HG02840 (cell line): Measurements from ENCODE around the gene TSC22D4.

Experiments
- ATAC-seq: cut with Tn5 transposase; IDR thresholded peaks from one replicate; pipeline ENCODE4 v1.9.1; 2021; ENCODE audit warnings: mild to moderate bottlenecking, moderate library complexity, moderate number of reproducible peaks; ENCODE audit not compliant: unreplicated experiment, low FRiP score

Gene TSC22D4

DNA sequence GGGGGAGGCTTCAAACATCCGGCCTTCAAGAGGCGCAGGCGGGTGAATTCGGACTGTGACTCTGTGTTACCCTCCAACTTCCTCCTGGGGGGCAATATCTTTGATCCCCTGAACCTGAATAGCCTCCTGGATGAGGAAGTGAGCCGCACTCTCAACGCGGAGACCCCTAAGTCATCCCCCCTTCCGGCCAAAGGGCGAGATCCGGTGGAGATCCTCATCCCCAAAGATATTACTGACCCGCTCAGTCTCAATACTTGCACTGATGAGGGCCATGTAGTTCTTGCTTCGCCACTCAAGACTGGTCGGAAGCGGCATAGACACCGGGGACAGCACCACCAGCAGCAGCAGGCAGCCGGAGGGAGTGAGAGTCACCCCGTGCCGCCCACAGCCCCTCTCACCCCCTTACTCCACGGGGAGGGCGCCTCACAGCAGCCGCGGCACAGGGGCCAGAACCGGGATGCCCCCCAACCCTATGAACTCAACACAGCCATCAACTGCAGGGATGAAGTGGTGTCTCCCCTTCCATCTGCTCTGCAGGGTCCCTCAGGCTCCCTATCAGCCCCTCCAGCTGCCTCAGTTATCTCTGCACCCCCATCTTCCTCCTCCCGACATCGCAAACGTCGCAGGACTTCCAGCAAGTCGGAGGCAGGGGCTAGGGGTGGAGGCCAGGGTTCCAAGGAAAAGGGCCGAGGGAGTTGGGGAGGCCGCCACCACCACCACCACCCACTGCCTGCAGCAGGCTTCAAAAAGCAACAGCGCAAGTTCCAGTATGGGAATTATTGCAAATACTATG, 48.3 kb downstream of the TSC22D4 start:
- no peak for ATAC-seq

DNA sequence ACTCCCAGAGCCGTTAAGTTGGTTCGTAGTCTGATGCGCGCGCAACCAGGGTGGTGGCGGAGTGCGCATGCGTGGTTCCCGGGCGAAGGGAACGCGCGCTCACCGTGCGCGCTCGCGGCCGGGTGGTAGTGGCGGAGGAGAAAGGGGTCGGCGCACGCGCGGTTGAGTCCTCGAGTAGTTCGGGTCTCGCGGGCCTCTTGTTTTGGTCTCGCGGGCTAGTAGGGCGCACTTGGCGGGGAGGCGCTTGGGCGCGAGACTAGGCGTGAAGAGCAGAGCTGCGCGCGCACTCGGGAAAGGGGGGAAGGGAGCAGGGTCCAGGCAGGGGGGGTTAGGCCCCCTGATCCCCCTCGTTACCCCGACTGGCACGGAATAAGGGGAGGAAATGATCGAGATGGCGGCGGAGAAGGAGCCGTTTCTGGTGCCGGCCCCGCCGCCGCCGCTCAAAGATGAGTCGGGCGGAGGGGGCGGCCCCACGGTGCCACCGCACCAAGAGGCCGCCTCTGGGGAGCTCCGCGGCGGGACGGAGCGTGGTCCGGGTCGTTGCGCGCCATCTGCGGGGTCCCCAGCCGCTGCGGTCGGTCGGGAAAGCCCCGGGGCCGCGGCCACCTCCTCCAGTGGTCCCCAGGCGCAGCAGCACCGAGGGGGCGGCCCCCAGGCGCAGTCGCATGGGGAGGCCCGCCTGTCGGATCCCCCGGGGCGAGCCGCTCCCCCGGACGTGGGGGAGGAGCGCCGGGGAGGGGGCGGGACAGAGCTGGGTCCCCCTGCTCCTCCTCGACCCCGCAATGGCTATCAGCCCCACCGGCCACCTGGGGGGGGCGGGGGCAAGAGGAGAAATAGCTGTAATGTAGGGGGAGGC, 49.1 kb downstream of the TSC22D4 start, which contains the start of gene MEPCE:
Gene MEPCE, plus strand, starts transcription at position 195 of the 856 bp plus-strand sequence. Its CDS starts 188 bp downstream, at position 383.
- peak; percentile 45 for ATAC-seq

DNA sequence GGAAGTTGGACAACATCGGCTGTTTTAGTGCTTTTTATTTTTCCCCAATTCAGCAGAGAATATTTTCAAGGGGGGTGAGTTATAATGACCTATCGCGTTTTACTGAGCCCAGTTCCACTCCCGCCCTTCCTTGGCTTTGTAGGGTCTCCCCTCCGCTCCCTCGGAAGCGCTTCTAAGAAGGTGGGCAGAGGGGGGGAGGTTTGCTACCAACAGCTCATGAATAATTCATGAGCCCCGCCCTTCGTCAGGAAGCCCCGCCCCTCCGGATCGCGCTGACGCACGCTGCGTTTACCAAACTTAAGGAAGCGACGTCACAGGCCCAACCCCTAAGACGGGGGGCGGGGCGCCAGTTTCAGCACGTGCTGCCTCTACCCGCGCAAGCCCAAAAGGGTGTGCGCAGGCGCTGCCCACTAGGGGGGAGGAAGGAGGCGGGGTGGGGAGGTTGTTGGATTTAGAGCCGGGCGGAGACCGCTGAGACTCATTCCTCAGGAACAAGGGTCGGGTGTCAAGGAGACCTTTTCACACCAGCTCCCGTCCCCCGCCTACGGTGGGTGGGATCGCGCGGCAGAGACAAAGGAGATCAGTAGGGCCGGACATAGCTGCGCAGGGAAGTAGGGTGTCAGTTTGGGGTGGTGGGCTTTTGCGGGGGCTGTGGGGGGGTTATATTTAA, 49.9 kb downstream of the TSC22D4 start:
- peak; percentile 54 for ATAC-seq

DNA sequence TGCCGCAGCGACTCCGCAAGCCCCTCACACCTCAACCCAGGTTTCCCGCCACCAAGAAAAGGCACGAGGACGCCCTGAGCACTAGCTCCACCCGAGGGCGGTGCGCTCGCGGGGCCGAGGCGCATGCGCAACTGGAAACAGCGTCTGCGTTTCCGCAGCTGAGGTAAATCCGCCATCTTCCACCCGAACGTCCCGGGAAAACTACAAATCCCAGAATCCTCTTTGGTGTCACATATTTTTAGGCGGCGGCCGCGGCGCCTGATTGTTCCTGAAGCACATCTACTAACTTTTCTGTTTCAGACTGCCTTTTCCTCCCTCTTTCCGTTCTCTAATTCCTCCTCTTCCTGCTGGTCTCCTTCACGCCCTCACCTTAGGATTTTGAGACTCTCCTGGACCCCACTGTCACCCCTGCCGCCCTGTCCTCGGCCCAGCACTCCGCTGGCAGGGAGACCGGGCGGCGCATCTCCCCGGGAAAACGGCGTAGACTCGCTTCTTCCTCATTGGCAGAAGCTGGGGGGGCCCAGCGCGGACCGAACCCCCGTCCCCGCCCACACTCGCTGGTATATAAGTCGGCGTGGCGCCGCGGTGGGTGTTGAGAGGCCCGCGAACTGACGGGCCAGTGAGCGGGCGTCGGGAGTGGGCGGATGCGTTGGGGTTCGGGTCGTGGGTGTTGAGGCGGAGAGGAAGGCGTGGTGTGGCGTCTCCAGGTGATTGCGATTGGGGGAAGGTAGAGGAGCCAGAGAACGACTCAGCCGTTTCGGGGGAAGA, 50.6 kb downstream of the TSC22D4 start, which contains the start of gene ZCWPW1:
Gene ZCWPW1, minus strand, starts transcription at position 505 of the 768 bp plus-strand sequence. CDS start 8,054 bp downstream, outside the sequence.
- ATAC-seq = peak; percentile 38

DNA sequence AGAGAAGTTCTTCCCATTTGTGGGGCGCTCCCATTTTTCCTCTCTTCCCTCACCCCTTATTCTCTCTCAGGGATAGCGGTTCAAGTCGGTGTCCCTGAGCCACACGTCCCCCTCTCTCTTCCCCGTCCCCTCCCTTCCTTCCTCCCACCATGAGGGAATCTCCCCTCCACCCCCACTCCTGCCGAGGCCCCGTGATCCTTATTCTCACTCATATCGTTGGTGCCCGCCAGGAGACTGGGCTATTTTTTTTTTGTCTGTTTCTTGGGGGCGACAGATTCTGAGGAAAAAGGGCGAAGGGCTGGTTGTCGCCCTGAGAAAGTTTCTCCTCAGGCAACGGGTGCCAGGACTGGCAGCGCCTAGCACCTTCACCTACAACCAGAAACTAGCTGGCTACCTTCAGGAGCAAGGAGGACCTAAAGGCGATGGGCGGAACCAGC, 51.2 kb downstream of the TSC22D4 start:
- no peak for ATAC-seq

DNA sequence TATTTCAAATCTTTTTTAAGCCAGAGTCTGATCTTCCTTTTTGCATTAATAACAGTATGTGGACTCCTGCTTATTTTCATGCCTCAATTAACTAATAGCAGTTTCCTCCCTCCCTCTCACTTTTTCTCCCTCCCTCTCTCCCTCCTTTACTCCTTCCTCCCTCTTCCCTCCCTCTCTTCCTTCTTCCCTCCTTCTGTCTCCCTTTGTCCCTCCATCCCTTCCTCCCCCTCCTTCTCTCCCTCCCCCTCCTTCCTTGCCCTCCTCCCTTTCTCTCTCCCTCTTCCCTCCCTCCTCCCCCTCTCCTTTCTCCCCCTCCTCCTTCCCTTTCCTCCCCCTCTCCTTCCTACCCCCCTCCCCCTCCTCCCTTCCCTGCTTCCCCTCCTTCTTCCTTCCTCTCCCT, 52.5 kb downstream of the TSC22D4 start:
- no peak for ATAC-seq

DNA sequence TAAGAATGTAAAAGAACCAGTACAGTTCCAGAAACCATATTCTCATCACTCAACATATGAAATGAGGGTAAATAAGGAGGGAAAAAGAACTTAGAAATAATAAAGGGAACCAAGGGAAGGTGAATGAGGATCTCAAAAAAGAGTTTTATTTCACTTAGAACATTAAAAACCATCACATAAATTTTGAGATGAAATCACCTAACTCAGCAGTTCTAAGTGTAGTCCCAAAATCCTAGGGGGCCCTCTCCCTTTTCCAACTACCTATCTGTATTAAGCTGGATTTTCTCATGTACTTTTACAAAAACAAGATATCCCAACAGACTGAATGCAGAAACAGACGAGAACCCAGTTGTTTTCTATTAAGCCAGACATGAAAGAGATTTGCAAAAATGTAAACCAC, 53.7 kb downstream of the TSC22D4 start:
- no peak for ATAC-seq

DNA sequence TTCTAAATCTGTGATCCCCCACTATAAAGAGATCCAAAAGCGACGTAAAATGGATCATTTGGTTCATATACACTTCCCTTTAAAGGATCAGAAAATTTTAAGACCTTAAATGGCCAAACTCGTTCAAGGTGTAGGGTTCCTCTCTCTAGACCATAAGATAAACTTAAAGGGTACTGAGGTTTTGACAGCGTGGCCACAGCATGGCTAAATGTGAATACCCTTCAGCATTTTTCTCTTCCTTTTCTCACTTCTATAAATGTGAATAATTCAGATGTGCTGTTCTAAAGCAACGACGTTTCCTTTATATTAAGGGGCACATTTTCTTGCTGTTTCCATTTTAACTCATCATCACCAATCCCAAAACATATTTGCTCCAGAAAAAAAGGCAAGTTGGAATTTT, 55.7 kb downstream of the TSC22D4 start:
- ATAC-seq = no peak

DNA sequence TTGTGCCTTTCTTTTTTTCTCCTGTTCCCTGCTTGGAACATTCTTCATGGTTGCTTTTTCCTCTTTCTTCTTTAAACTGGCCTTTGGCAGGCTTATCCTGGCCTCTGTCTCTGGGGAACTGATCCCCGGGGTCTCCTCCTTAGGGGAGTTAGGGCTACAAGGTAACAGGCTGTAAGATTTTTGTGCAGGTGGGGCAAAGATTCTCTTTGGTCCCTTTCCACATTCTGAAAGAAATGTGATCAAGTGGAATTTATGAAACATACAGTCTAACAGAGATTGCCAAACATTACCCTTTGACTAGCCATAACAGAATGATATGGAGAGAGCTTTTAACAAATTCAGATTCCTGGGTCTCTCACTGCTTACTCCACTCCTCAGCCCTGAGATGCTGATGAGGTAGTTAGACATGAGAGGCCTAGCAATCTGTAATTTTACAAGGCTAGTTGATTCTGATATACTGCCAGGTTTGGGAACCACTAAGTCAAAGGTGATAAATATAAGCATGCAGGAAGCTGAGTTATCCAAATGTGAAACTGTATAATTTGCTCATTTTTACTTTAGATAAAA, 59.3 kb downstream of the TSC22D4 start:
- no peak for ATAC-seq

DNA sequence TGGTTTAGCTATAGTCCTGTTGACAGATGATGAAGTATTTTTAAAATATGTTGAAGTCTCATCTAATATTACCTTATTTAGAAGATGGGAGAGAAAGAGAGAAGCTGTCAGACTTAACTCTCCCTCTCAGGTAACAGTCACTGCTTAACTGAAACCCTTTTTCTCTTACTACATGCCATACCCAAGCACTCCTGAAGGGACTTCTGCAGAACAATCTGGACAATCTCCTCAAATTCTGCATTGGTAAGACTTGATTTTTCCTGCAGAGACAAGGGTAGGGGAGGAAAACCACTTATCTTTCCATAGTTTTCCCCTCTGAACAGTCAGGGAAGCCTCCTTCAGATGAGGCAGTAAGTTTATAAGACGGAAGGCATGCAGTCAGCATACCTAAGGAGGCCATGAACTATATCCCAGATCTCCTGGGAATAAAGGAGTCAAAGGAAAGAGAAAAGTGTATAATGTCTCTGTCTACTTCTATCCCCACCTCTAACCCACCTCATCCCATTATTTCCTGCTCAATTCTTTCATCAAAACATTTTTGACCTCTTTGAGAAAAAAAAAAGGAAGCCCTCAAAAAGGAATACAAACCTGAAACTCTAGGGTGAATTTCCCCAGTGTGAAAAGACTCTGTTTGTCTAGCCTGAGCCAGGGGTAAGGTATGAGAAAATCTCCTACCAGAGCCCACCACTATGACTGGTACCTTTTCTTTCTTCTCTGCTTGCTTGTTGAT, 59.9 kb downstream of the TSC22D4 start:
- no peak for ATAC-seq
